Measurements from ENCODE around the gene GLI1. TPM values are rescaled to one million over a fixed set of nuclear protein-coding genes. Genes with fewer than 3 reads are reported as not detected.
"Not testable (repeated sequence)": the region's sequence is repeated elsewhere in the genome, so short reads cannot be mapped to it uniquely, and the experiment has no call there.

The GLI1 gene
- total and polyA plus RNA-seq, 5 donors from 2014 or later, result 0.07 to 0.47 (median 0.18) TPM; not detected in 1

DNA sequence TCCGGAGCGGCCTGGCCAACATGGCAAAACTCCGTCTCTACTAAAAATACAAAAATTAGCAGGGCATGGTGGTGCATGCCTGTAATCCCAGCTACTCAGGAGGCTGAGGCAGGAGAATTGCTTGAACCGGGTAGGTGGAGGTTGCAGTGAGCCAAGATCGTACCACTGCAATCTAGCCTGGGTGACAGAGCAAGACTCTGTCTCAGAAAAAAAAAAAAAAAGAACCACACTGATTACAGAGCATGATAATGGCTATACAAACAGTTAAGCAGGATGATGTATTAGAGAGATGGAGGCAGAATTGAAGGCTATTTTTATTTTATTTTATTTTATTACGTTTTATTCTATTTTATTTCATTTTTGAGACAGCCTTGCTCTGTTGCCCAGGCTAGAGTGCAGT is 15.2 kb upstream of the GLI1 start:
- ATAC-seq (ENCODE audit: low read depth in 2 of 2); H3K27me3 ChIP-seq (ENCODE audit: control insufficient read depth, insufficient read depth, low read length); H3K27ac Mint-ChIP-seq; H3K4me1 Mint-ChIP-seq; H3K27ac ChIP-seq (ENCODE audit: insufficient read depth, low read length, poor library complexity, severe bottlenecking); H3K36me3 ChIP-seq (ENCODE audit: control insufficient read depth, insufficient read depth, low read length); H3K4me3 ChIP-seq (ENCODE audit: low read depth, low read length); H3K36me3 Mint-ChIP-seq; DNase-seq; H3K4me1 ChIP-seq (ENCODE audit: control insufficient read depth, insufficient read depth, low read length, poor library complexity, severe bottlenecking); H3K9me3 ChIP-seq (ENCODE audit: control insufficient read depth in 2 of 2, low read length in 2 of 2); H3K4me3 Mint-ChIP-seq; H3K9me3 Mint-ChIP-seq: not testable (repeated sequence)
- peaks cover 20% of the 10 kb centered on the region for H3K27me3 Mint-ChIP-seq

DNA sequence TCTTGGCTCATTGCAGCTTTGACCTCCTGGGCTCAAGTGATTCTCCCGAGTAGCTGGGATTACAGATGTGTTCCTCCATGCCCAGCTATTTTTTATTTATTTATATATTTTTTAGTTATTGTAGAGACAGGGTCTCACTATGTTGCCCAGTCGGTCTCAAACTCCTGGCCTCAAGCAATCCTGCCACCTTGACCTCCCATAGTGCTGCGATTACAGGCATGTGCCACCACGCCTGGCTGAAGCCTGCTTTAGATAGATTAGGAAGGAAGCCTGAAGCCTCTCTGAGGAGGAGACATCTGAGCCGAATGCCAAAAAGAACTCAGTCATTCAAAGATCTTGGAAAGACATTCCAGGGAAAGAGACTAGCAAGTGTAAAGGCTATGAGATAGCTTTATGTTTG is 14.8 kb upstream of the GLI1 start:
- Histone ChIP-seq H3K27ac (ENCODE audit: insufficient read depth, low read length, poor library complexity, severe bottlenecking) (no peak overlapping the region), H3K36me3 (ENCODE audit: control insufficient read depth, insufficient read depth, low read length) (no peaks in the 10 kb centered on the region), H3K4me1 (ENCODE audit: control insufficient read depth, insufficient read depth, low read length, poor library complexity, severe bottlenecking) (no peaks in the 10 kb centered on the region), H3K9me3 (ENCODE audit: control insufficient read depth in 2 of 2, low read length in 2 of 2) (peaks cover 2 to 5% of the 10 kb centered on the region in 2 experiments), H3K4me3 (ENCODE audit: low read depth, low read length) (no peak overlapping the region), H3K27me3 (ENCODE audit: control insufficient read depth, insufficient read depth, low read length) (no peaks in the 10 kb centered on the region)
- Mint-ChIP-seq H3K36me3 (peaks cover 7% of the 10 kb centered on the region), H3K9me3 (peaks cover 3 to 10% (median 5%) of the 10 kb centered on the region in 7 donors), H3K27me3 (peaks cover 20% of the 10 kb centered on the region), H3K4me3 (no peak overlapping the region), H3K27ac (no peak overlapping the region), H3K4me1 (peaks cover 0 to 4% (median 0%) of the 10 kb centered on the region in 4 donors)
- ATAC-seq (ENCODE audit: low read depth in 2 of 2) (no peak), DNase-seq (no peak)

DNA sequence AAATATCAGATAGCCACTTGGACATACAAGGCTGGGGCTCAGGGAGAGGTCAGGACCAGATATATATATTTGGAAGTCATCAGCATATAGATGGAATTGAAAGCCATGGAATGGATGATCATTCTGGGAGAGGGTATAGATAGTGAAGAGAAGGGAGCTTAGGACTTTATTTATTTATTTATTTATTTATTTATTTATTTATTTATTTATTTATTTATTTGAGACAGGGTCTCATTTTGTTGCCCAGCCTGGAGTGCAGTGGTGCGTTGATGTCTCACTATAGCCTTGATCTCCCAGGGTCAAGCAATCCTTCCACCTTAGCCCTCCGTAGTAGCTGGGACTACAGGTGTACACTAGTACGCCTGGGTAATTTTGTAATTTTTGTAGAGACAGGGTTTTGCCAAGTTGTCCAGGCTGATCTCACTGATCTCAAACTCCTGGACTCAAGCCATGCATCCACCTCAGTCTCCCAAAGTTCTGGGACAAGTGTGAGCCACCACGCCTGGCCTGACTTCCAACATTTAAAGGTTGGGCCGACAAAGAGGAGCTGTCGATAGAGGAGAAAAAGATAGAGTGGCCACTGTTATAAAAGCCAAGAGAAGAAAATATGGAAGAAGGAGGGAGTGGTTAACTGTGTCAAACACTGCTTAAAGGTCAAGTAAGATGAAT is 13.2 kb upstream of the GLI1 start:
- H3K9me3 ChIP-seq (ENCODE audit: control insufficient read depth in 2 of 2, low read length in 2 of 2), result peaks cover under 1 to 5% of the 10 kb centered on the region in 2 experiments
- no peak for ATAC-seq (ENCODE audit: low read depth in 2 of 2)

DNA sequence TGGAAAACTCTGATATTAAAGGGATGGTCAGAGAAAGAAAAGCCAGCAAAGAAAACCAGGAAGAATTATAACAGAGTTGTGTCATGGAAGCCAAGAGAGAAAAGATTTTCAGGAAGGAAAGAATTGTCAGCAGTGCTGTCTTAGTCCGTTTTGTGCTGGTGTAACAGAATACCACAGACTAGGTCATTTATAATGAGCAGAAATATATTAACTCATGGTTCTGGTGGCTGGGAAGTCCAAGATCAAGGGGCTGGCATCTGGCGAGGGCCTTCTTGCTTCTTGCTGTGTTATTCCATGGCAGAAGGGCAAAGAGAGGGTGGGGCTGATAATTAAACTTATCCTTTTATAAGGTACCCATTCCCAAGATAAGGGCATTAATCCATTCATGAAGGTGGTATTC is 10.9 kb upstream of the GLI1 start:
- Mint-ChIP-seq H3K4me1 (peaks cover 0 to 4% (median 0%) of the 10 kb centered on the region in 4 donors), H3K27ac (no peak overlapping the region), H3K4me3 (no peak overlapping the region), H3K27me3 (peaks cover 10% of the 10 kb centered on the region), H3K36me3 (no peaks in the 10 kb centered on the region), H3K9me3 (no peaks in the 10 kb centered on the region)
- Histone ChIP-seq H3K27me3 (ENCODE audit: control insufficient read depth, insufficient read depth, low read length) (no peaks in the 10 kb centered on the region), H3K27ac (ENCODE audit: insufficient read depth, low read length, poor library complexity, severe bottlenecking) (no peak overlapping the region), H3K4me1 (ENCODE audit: control insufficient read depth, insufficient read depth, low read length, poor library complexity, severe bottlenecking) (no peaks in the 10 kb centered on the region), H3K9me3 (ENCODE audit: control insufficient read depth in 2 of 2, low read length in 2 of 2) (no peaks in the 10 kb centered on the region), H3K36me3 (ENCODE audit: control insufficient read depth, insufficient read depth, low read length) (no peaks in the 10 kb centered on the region), H3K4me3 (ENCODE audit: low read depth, low read length) (no peak overlapping the region)
- DNase-seq (no peak), ATAC-seq (ENCODE audit: low read depth in 2 of 2) (no peak)

More for the DNA sequence above, 13.2 kb upstream of the GLI1 start:
- DNase-seq, result no peak
- no peak overlapping the region for H3K27ac ChIP-seq (ENCODE audit: insufficient read depth, low read length, poor library complexity, severe bottlenecking)
- Mint-ChIP-seq H3K9me3 (peaks cover 1 to 6% (median 4%) of the 10 kb centered on the region in 7 donors), H3K4me1 (peaks cover 0 to 4% (median 0%) of the 10 kb centered on the region in 4 donors), H3K27ac (no peak overlapping the region), H3K4me3 (no peak overlapping the region), H3K27me3 (peaks cover 18% of the 10 kb centered on the region), H3K36me3 (peaks cover 7% of the 10 kb centered on the region)
- no peak overlapping the region for H3K4me3 ChIP-seq (ENCODE audit: low read depth, low read length)
- H3K4me1 ChIP-seq (ENCODE audit: control insufficient read depth, insufficient read depth, low read length, poor library complexity, severe bottlenecking), result no peaks in the 10 kb centered on the region
- H3K27me3 ChIP-seq (ENCODE audit: control insufficient read depth, insufficient read depth, low read length), result no peaks in the 10 kb centered on the region
- H3K36me3 ChIP-seq (ENCODE audit: control insufficient read depth, insufficient read depth, low read length), result no peaks in the 10 kb centered on the region

- H3K27ac Mint-ChIP-seq, result no peak overlapping the region
- no peaks in the 10 kb centered on the region for H3K9me3 Mint-ChIP-seq
- Histone ChIP-seq H3K27me3 (ENCODE audit: control insufficient read depth, insufficient read depth, low read length) (no peaks in the 10 kb centered on the region), H3K9me3 (ENCODE audit: control insufficient read depth in 2 of 2, low read length in 2 of 2) (no peaks in the 10 kb centered on the region), H3K4me3 (ENCODE audit: low read depth, low read length) (no peak overlapping the region), H3K27ac (ENCODE audit: insufficient read depth, low read length, poor library complexity, severe bottlenecking) (no peak overlapping the region), H3K4me1 (ENCODE audit: control insufficient read depth, insufficient read depth, low read length, poor library complexity, severe bottlenecking) (no peaks in the 10 kb centered on the region), H3K36me3 (ENCODE audit: control insufficient read depth, insufficient read depth, low read length) (no peaks in the 10 kb centered on the region)
- no peak overlapping the region for H3K4me3 Mint-ChIP-seq
- peaks cover 0 to 4% (median 0%) of the 10 kb centered on the region in 4 donors for H3K4me1 Mint-ChIP-seq
- peaks cover 10% of the 10 kb centered on the region for H3K27me3 Mint-ChIP-seq
- ATAC-seq (ENCODE audit: low read depth in 2 of 2) (no peak), DNase-seq (no peak)
- no peaks in the 10 kb centered on the region for H3K36me3 Mint-ChIP-seq
Observed at GRCh38 chr12:57449375-57449774, 10.2 kb upstream of the GLI1 start.

- no peak for ATAC-seq (ENCODE audit: low read depth in 2 of 2)
- no peaks in the 10 kb centered on the region for H3K9me3 Mint-ChIP-seq
- Histone ChIP-seq H3K4me1 (ENCODE audit: control insufficient read depth, insufficient read depth, low read length, poor library complexity, severe bottlenecking) (no peaks in the 10 kb centered on the region), H3K9me3 (ENCODE audit: control insufficient read depth in 2 of 2, low read length in 2 of 2) (no peaks in the 10 kb centered on the region), H3K27me3 (ENCODE audit: control insufficient read depth, insufficient read depth, low read length) (no peaks in the 10 kb centered on the region), H3K4me3 (ENCODE audit: low read depth, low read length) (no peak overlapping the region), H3K36me3 (ENCODE audit: control insufficient read depth, insufficient read depth, low read length) (no peaks in the 10 kb centered on the region), H3K27ac (ENCODE audit: insufficient read depth, low read length, poor library complexity, severe bottlenecking) (no peak overlapping the region)
- H3K27ac Mint-ChIP-seq, result no peak overlapping the region
- peaks cover 0 to under 1% (median 0%) of the 10 kb centered on the region in 4 donors for H3K4me1 Mint-ChIP-seq
- no peak for DNase-seq
- no peaks in the 10 kb centered on the region for H3K36me3 Mint-ChIP-seq
- no peak overlapping the region for H3K4me3 Mint-ChIP-seq
- peaks cover 9% of the 10 kb centered on the region for H3K27me3 Mint-ChIP-seq
Observed at GRCh38 chr12:57450057-57450456, 9.5 kb upstream of the GLI1 start.

- H3K9me3 ChIP-seq (ENCODE audit: control insufficient read depth in 2 of 2, low read length in 2 of 2), result no peaks in the 10 kb centered on the region
- no peaks in the 10 kb centered on the region for H3K4me1 ChIP-seq (ENCODE audit: control insufficient read depth, insufficient read depth, low read length, poor library complexity, severe bottlenecking)
- H3K36me3 ChIP-seq (ENCODE audit: control insufficient read depth, insufficient read depth, low read length), result no peaks in the 10 kb centered on the region
- no peak overlapping the region for H3K27ac ChIP-seq (ENCODE audit: insufficient read depth, low read length, poor library complexity, severe bottlenecking)
- no peak for DNase-seq
- H3K4me3 Mint-ChIP-seq, result no peak overlapping the region
- H3K27me3 Mint-ChIP-seq, result peaks cover 10% of the 10 kb centered on the region
- H3K36me3 Mint-ChIP-seq, result no peaks in the 10 kb centered on the region
- no peak for ATAC-seq (ENCODE audit: low read depth in 2 of 2)
- H3K27ac Mint-ChIP-seq, result peak overlapping the region in 1 of 3 donors; percentile 20
- H3K27me3 ChIP-seq (ENCODE audit: control insufficient read depth, insufficient read depth, low read length), result no peaks in the 10 kb centered on the region
- no peak overlapping the region for H3K4me3 ChIP-seq (ENCODE audit: low read depth, low read length)
- H3K4me1 Mint-ChIP-seq, result peaks cover 0 to 6% (median 4%) of the 10 kb centered on the region in 4 donors
- no peaks in the 10 kb centered on the region for H3K9me3 Mint-ChIP-seq
Observed at GRCh38 chr12:57451233-57451778, 8.3 kb upstream of the GLI1 start.

Data from CD4-positive, CD25-positive, alpha-beta regulatory T cell (primary cell).